Rectal smooth muscle tissue (tissue), 1 donor: ENCODE data around the gene SORBS2.
"Not testable (repeated sequence)": the region's sequence is repeated elsewhere in the genome, so short reads cannot be mapped to it uniquely, and the experiment has no call there.

ENCODE experiments used
- H3K27ac ChIP-seq: one replicate; pipeline ENCODE4 v1.7.0; 2013; ENCODE audit warnings: low read depth, low read length, inconsistent platforms
- H3K27me3 ChIP-seq: one replicate; pipeline ENCODE4 v1.7.0; 2013; ENCODE audit warnings: low read length; ENCODE audit not compliant: control insufficient read depth, insufficient read depth
- H3K36me3 ChIP-seq: one replicate; pipeline ENCODE4 v1.7.0; 2013; ENCODE audit warnings: low read length; ENCODE audit not compliant: control insufficient read depth, insufficient read depth
- H3K4me1 ChIP-seq: one replicate; pipeline ENCODE4 v1.7.0; 2013; ENCODE audit warnings: low read length; ENCODE audit not compliant: control insufficient read depth, insufficient read depth
- H3K4me3 ChIP-seq: one replicate; pipeline ENCODE4 v1.7.0; 2013; ENCODE audit warnings: low read length
- H3K9ac ChIP-seq: one replicate; pipeline ENCODE4 v1.7.0; 2013; ENCODE audit warnings: low read length

The SORBS2 gene

GRCh38 chr4:185718578-185719499 is 93.2 kb downstream of the SORBS2 start:
- H3K4me3 ChIP-seq: no peak overlapping the region
- H3K27me3 ChIP-seq: no peaks in the 10 kb centered on the region
- H3K9ac ChIP-seq: no peak overlapping the region
- no peaks in the 10 kb centered on the region for H3K36me3 ChIP-seq
- peak overlapping the region; percentile 70 for H3K27ac ChIP-seq
- peaks cover 43% of the 10 kb centered on the region for H3K4me1 ChIP-seq

- Histone ChIP-seq H3K4me3 (no peak overlapping the region), H3K9ac (no peak overlapping the region), H3K27ac (no peak overlapping the region), H3K27me3 (no peaks in the 10 kb centered on the region), H3K4me1 (peaks cover 33% of the 10 kb centered on the region), H3K36me3 (no peaks in the 10 kb centered on the region)
Measured at GRCh38 chr4:185717377-185717741, 94.6 kb downstream of the SORBS2 start.

GRCh38 chr4:185716577-185717376 is 95.2 kb downstream of the SORBS2 start:
- Histone ChIP-seq H3K27me3 (no peaks in the 10 kb centered on the region), H3K4me1 (peaks cover 27% of the 10 kb centered on the region), H3K9ac (no peak overlapping the region), H3K4me3 (no peak overlapping the region), H3K27ac (no peak overlapping the region), H3K36me3 (no peaks in the 10 kb centered on the region)

GRCh38 chr4:185716141-185716551 is 95.8 kb downstream of the SORBS2 start:
- Histone ChIP-seq H3K36me3 (no peaks in the 10 kb centered on the region), H3K4me3 (no peak overlapping the region), H3K27me3 (no peaks in the 10 kb centered on the region), H3K4me1 (peaks cover 21% of the 10 kb centered on the region), H3K27ac (peak overlapping the region; percentile 3), H3K9ac (no peak overlapping the region)

GRCh38 chr4:185714524-185714923 is 97.5 kb downstream of the SORBS2 start:
- H3K36me3 ChIP-seq, H3K27ac ChIP-seq, H3K9ac ChIP-seq, H3K27me3 ChIP-seq, H3K4me3 ChIP-seq: not testable (repeated sequence)
- peaks cover 25% of the 10 kb centered on the region for H3K4me1 ChIP-seq

GRCh38 chr4:185713731-185714130 is 98.3 kb downstream of the SORBS2 start:
- Histone ChIP-seq H3K27me3 (no peaks in the 10 kb centered on the region), H3K27ac (no peak overlapping the region), H3K9ac (no peak overlapping the region), H3K36me3 (no peaks in the 10 kb centered on the region), H3K4me3 (no peak overlapping the region), H3K4me1 (peaks cover 19% of the 10 kb centered on the region)

- peaks cover 16% of the 10 kb centered on the region for H3K4me1 ChIP-seq
- H3K27me3 ChIP-seq: no peaks in the 10 kb centered on the region
- no peak overlapping the region for H3K4me3 ChIP-seq
- H3K36me3 ChIP-seq: no peaks in the 10 kb centered on the region
- H3K27ac ChIP-seq: no peak overlapping the region
- no peak overlapping the region for H3K9ac ChIP-seq
Measured at GRCh38 chr4:185713272-185713671, 98.7 kb downstream of the SORBS2 start.

- peaks cover 20% of the 10 kb centered on the region for H3K4me1 ChIP-seq
Measured at GRCh38 chr4:185712350-185713024, 99.5 kb downstream of the SORBS2 start.

GRCh38 chr4:185711726-185712125 is 100.3 kb downstream of the SORBS2 start:
- H3K27ac ChIP-seq: peak overlapping the region; percentile 3
- H3K4me1 ChIP-seq: peaks cover 20% of the 10 kb centered on the region
- H3K27me3 ChIP-seq: no peaks in the 10 kb centered on the region
- H3K36me3 ChIP-seq: no peaks in the 10 kb centered on the region
- H3K9ac ChIP-seq: no peak overlapping the region
- H3K4me3 ChIP-seq: no peak overlapping the region

More at GRCh38 chr4:185712350-185713024, 99.5 kb downstream of the SORBS2 start:
- Histone ChIP-seq H3K27me3 (no peaks in the 10 kb centered on the region), H3K4me3 (no peak overlapping the region), H3K9ac (no peak overlapping the region), H3K27ac (no peak overlapping the region), H3K36me3 (no peaks in the 10 kb centered on the region)

GRCh38 chr4:185710487-185710995 is 101.5 kb downstream of the SORBS2 start:
- H3K27me3 ChIP-seq: no peaks in the 10 kb centered on the region
- H3K9ac ChIP-seq: no peak overlapping the region
- peaks cover 17% of the 10 kb centered on the region for H3K4me1 ChIP-seq
- no peak overlapping the region for H3K4me3 ChIP-seq
- H3K27ac ChIP-seq: peak overlapping the region; percentile 78
- H3K36me3 ChIP-seq: no peaks in the 10 kb centered on the region

GRCh38 chr4:185709802-185710486 is 102.0 kb downstream of the SORBS2 start:
- Histone ChIP-seq H3K36me3 (no peaks in the 10 kb centered on the region), H3K9ac (no peak overlapping the region), H3K4me3 (no peak overlapping the region), H3K4me1 (peaks cover 17% of the 10 kb centered on the region), H3K27me3 (no peaks in the 10 kb centered on the region), H3K27ac (peak overlapping the region; percentile 78)
